ENCODE data around the gene SEMA5A. TPM values are rescaled to one million over a fixed set of nuclear protein-coding genes. Genes with fewer than 3 reads are reported as not detected.

SEMA5A gene
- total and polyA plus RNA-seq, 2 donors (not counting 1 experiment from before 2014, with no cell fraction given): not detected

DNA sequence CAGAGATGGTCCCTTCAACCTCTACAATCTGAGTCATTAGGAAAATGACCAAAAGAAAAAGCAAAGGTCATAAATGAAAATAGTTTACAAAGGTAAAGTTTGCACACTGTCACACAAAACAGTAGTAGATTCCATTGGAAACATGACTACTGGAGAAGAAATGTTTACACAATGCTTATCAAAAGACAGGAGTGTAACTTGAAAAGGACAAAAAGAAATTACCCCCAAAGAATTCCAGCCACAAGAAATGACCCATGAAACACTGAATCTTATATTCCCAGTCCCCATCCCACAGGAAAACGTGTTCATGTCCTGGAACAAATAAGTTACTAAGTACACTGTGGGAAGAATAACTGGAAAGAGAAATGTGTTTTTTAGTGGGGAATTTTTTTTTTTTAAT is 385.1 kb downstream of the SEMA5A start:
- H3K4me3 Mint-ChIP-seq: no peak overlapping the region
- Histone ChIP-seq H3K9ac (ENCODE audit: low read length) (no peak overlapping the region), H3K27me3 (replicated peaks in 1 of 4; ENCODE audit: control extremely low read depth in 1 of 4, control insufficient read depth in 3 of 4, insufficient read depth in 4 of 4, low read length in 3 of 4) (no peaks in the 10 kb centered on the region), H3K79me2 (ENCODE audit: control insufficient read depth, insufficient read depth, low read length) (no peaks in the 10 kb centered on the region), H3K4me3 (ENCODE audit: control extremely low read depth in 1 of 5, extremely low read depth in 1 of 5, insufficient read depth in 1 of 5, low read depth in 2 of 5, low read length in 4 of 5) (no peak overlapping the region), H3K27ac (ENCODE audit: low read length in 2 of 2) (no peak overlapping the region), H3K36me3 (replicated peaks in 1 of 2; ENCODE audit: control extremely low read depth in 1 of 2, control insufficient read depth in 1 of 2, extremely low read depth in 1 of 2, insufficient read depth in 2 of 2, low read length in 1 of 2) (no peaks in the 10 kb centered on the region), H4K20me1 (ENCODE audit: control insufficient read depth, insufficient read depth, low read length, poor library complexity, severe bottlenecking) (no peaks in the 10 kb centered on the region), H2AFZ (ENCODE audit: insufficient read depth, low read depth, low read length, poor library complexity, severe bottlenecking) (no peak overlapping the region), H3K9me3 (ENCODE audit: control extremely low read depth in 1 of 3, control insufficient read depth in 2 of 3, insufficient read depth in 1 of 3, low read length in 2 of 3) (no peaks in the 10 kb centered on the region), H3K4me1 (ENCODE audit: control insufficient read depth in 2 of 2, insufficient read depth in 2 of 2, low read length in 2 of 2) (no peaks in the 10 kb centered on the region), H3K4me2 (replicated peaks; ENCODE audit: low read depth, low read length, poor library complexity, severe bottlenecking) (no peak overlapping the region)
- TF ChIP-seq, protein P1, sequence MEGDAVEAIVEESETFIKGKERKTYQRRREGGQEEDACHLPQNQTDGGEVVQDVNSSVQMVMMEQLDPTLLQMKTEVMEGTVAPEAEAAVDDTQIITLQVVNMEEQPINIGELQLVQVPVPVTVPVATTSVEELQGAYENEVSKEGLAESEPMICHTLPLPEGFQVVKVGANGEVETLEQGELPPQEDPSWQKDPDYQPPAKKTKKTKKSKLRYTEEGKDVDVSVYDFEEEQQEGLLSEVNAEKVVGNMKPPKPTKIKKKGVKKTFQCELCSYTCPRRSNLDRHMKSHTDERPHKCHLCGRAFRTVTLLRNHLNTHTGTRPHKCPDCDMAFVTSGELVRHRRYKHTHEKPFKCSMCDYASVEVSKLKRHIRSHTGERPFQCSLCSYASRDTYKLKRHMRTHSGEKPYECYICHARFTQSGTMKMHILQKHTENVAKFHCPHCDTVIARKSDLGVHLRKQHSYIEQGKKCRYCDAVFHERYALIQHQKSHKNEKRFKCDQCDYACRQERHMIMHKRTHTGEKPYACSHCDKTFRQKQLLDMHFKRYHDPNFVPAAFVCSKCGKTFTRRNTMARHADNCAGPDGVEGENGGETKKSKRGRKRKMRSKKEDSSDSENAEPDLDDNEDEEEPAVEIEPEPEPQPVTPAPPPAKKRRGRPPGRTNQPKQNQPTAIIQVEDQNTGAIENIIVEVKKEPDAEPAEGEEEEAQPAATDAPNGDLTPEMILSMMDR (IDR thresholded peaks at IDR 0.05): no peak
- no peak for TF ChIP-seq EZH2 (IDR thresholded peaks at IDR 0.05; ENCODE audit: borderline replicate concordance, insufficient read depth, low read depth, low read length, poor library complexity, severe bottlenecking)
- no peaks in the 10 kb centered on the region for H3K9me3 Mint-ChIP-seq (ENCODE audit: insufficient read depth)
- DNase-seq: no peak
- ChIA-PET CTCF (no interaction called here), POLR2A (no interaction called here)
- WGBS (ENCODE audit: insufficient coverage): no CpG with 5 or more reads among the region's 1 CpG
- ATAC-seq (ENCODE audit: low read depth): no peak
- no peaks in the 10 kb centered on the region for H3K4me1 Mint-ChIP-seq
- H3K27ac Mint-ChIP-seq: no peak overlapping the region
- H3K27me3 Mint-ChIP-seq: no peaks in the 10 kb centered on the region
- intact Hi-C loops (cut with micrococcal nuclease): no loop called here

DNA sequence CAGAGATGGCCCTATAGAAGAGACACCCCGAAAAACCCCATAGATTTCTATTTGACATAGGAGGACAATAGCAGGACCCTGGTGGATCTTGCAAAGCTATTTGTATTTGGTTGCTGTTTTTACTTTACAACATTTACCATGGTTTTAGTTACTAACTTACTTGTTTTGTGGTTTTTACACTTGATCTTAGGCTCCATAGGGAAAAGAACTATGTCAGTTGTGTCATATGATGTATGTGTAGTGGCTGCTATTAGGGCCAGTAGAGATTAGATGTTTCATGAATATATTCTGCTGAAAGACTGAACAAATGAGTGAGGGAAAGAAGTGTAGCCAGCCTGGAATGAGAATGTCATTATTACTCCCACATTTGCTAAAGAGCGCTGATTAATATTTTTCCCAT is 388.1 kb downstream of the SEMA5A start:
- H3K27ac Mint-ChIP-seq: no peak overlapping the region
- no peak for TF ChIP-seq EZH2 (IDR thresholded peaks at IDR 0.05; ENCODE audit: borderline replicate concordance, insufficient read depth, low read depth, low read length, poor library complexity, severe bottlenecking)
- Histone ChIP-seq H3K9me3 (ENCODE audit: control extremely low read depth in 1 of 3, control insufficient read depth in 2 of 3, insufficient read depth in 1 of 3, low read length in 2 of 3) (peaks cover 0 to 2% (median 0%) of the 10 kb centered on the region in 3 donors), H3K27ac (ENCODE audit: low read length in 2 of 2) (no peak overlapping the region), H4K20me1 (ENCODE audit: control insufficient read depth, insufficient read depth, low read length, poor library complexity, severe bottlenecking) (no peaks in the 10 kb centered on the region), H3K4me1 (ENCODE audit: control insufficient read depth in 2 of 2, insufficient read depth in 2 of 2, low read length in 2 of 2) (no peaks in the 10 kb centered on the region), H2AFZ (ENCODE audit: insufficient read depth, low read depth, low read length, poor library complexity, severe bottlenecking) (no peak overlapping the region), H3K79me2 (ENCODE audit: control insufficient read depth, insufficient read depth, low read length) (no peaks in the 10 kb centered on the region), H3K4me2 (replicated peaks; ENCODE audit: low read depth, low read length, poor library complexity, severe bottlenecking) (no peak overlapping the region), H3K4me3 (ENCODE audit: control extremely low read depth in 1 of 5, extremely low read depth in 1 of 5, insufficient read depth in 1 of 5, low read depth in 2 of 5, low read length in 4 of 5) (no peak overlapping the region), H3K9ac (ENCODE audit: low read length) (no peak overlapping the region), H3K36me3 (replicated peaks in 1 of 2; ENCODE audit: control extremely low read depth in 1 of 2, control insufficient read depth in 1 of 2, extremely low read depth in 1 of 2, insufficient read depth in 2 of 2, low read length in 1 of 2) (no peaks in the 10 kb centered on the region), H3K27me3 (replicated peaks in 1 of 4; ENCODE audit: control extremely low read depth in 1 of 4, control insufficient read depth in 3 of 4, insufficient read depth in 4 of 4, low read length in 3 of 4) (no peaks in the 10 kb centered on the region)
- DNase-seq (no peak), ATAC-seq (ENCODE audit: low read depth) (no peak)
- H3K4me3 Mint-ChIP-seq: no peak overlapping the region
- no peaks in the 10 kb centered on the region for H3K9me3 Mint-ChIP-seq (ENCODE audit: insufficient read depth)
- WGBS (ENCODE audit: insufficient coverage): no CpG with 5 or more reads among the region's 2 CpGs
- H3K4me1 Mint-ChIP-seq: no peaks in the 10 kb centered on the region
- CTCF ChIA-PET: no interaction called here
- no peaks in the 10 kb centered on the region for H3K27me3 Mint-ChIP-seq
- intact Hi-C loops (cut with micrococcal nuclease): no loop called here
- POLR2A ChIA-PET: no interaction called here

Data from B cell (primary cell).